NT2/D1 (cell line): ENCODE results near the gene TTC3.

Experiments
- SUZ12 ChIP-seq: IDR thresholded peaks from 2 replicates; pipeline ENCODE4 v1.6.1; 2011; ENCODE audit not compliant: insufficient read length, insufficient read depth; ENCODE audit errors: extremely low read depth
- YY1 ChIP-seq: IDR thresholded peaks from 2 replicates; pipeline ENCODE4 v1.6.1; 2011; ENCODE audit not compliant: insufficient read length, insufficient read depth
- ZNF274 ChIP-seq: IDR thresholded peaks from 2 replicates; pipeline ENCODE4 v1.6.1; 2011; ENCODE audit warnings: mild to moderate bottlenecking, low read depth, low read length

GRCh38 chr21:37085726-37086125 is 12.7 kb downstream of the TTC3 start:
- no peak for TF ChIP-seq YY1
- TF ChIP-seq ZNF274, result no peak
- no peak for TF ChIP-seq SUZ12
